ENCODE results near the gene SLC25A17.

The SLC25A17 gene

GRCh38 chr22:40747361-40747760 lies 71.8 kb downstream of the SLC25A17 start:
- Histone ChIP-seq H2BK120ac (ENCODE audit: low read depth, low read length) (no peak overlapping the region), H3K4me1 (ENCODE audit: control insufficient read depth in 2 of 2, insufficient read depth in 1 of 2, low read depth in 1 of 2, low read length in 2 of 2) (no peaks in the 10 kb centered on the region), H4K8ac (ENCODE audit: low read depth, low read length) (no peak overlapping the region), H3K18ac (ENCODE audit: low read length) (no peak overlapping the region), H3K23ac (ENCODE audit: low read depth, low read length, poor library complexity) (no peak overlapping the region), H2BK5ac (ENCODE audit: low read length) (no peak overlapping the region), H2BK12ac (ENCODE audit: low read length) (no peak overlapping the region), H3K9ac (ENCODE audit: low read depth, low read length, poor library complexity) (no peak overlapping the region), H2AK5ac (ENCODE audit: low read depth, low read length) (no peak overlapping the region), H3K4me3 (ENCODE audit: low read length in 2 of 2) (no peak overlapping the region), H3K4ac (ENCODE audit: low read length) (no peak overlapping the region), H3K9me3 (replicated peaks in 1 of 2; ENCODE audit: control insufficient read depth in 2 of 2, insufficient read depth in 1 of 2, low read depth in 1 of 2, low read length in 2 of 2) (peaks cover 2 to 12% of the 10 kb centered on the region in 2 donors), H2BK15ac (ENCODE audit: low read length) (no peak overlapping the region), H4K91ac (ENCODE audit: low read depth, low read length, poor library complexity) (no peak overlapping the region), H3K27ac (replicated peaks; ENCODE audit: low read length) (no peak overlapping the region), H3K4me2 (ENCODE audit: insufficient read depth, low read length, poor library complexity, severe bottlenecking) (no peak overlapping the region), H3K14ac (ENCODE audit: low read length) (no peak overlapping the region), H3K79me1 (ENCODE audit: low read depth, low read length) (no peaks in the 10 kb centered on the region), H3K27me3 (ENCODE audit: control insufficient read depth in 3 of 3, insufficient read depth in 3 of 3, low read depth in 1 of 3, low read length in 3 of 3) (peaks cover 0 to 8% (median 0%) of the 10 kb centered on the region in 3 experiments), H2AFZ (ENCODE audit: low read length) (no peak overlapping the region), H3K36me3 (replicated peaks in 1 of 2; ENCODE audit: control insufficient read depth in 2 of 2, insufficient read depth in 2 of 2, low read length in 2 of 2) (no peaks in the 10 kb centered on the region)
- no peak for DNase-seq (ENCODE audit: low spot score)
- WGBS, 2 donors (ENCODE audit: extremely low coverage in 2 of 2, insufficient read length in 2 of 2, insufficient replicate concordance in 1 of 2), result no CpG with 5 or more reads among the region's 1 CpG

- Histone ChIP-seq H2BK5ac (ENCODE audit: low read length) (no peak overlapping the region), H2BK12ac (ENCODE audit: low read length) (no peak overlapping the region), H3K4me1 (ENCODE audit: control insufficient read depth in 2 of 2, insufficient read depth in 1 of 2, low read depth in 1 of 2, low read length in 2 of 2) (no peaks in the 10 kb centered on the region), H2BK15ac (ENCODE audit: low read length) (no peak overlapping the region), H3K23ac (ENCODE audit: low read depth, low read length, poor library complexity) (no peak overlapping the region), H2AK5ac (ENCODE audit: low read depth, low read length) (no peak overlapping the region), H2BK120ac (ENCODE audit: low read depth, low read length) (no peak overlapping the region), H4K8ac (ENCODE audit: low read depth, low read length) (no peak overlapping the region), H3K27me3 (ENCODE audit: control insufficient read depth in 3 of 3, insufficient read depth in 3 of 3, low read depth in 1 of 3, low read length in 3 of 3) (peaks cover 0 to 10% (median 0%) of the 10 kb centered on the region in 3 experiments), H3K4me3 (ENCODE audit: low read length in 2 of 2) (no peak overlapping the region), H2AFZ (ENCODE audit: low read length) (no peak overlapping the region), H3K14ac (ENCODE audit: low read length) (no peak overlapping the region), H3K79me1 (ENCODE audit: low read depth, low read length) (no peaks in the 10 kb centered on the region), H3K27ac (replicated peaks; ENCODE audit: low read length) (no peak overlapping the region), H3K4me2 (ENCODE audit: insufficient read depth, low read length, poor library complexity, severe bottlenecking) (no peak overlapping the region), H3K9me3 (replicated peaks in 1 of 2; ENCODE audit: control insufficient read depth in 2 of 2, insufficient read depth in 1 of 2, low read depth in 1 of 2, low read length in 2 of 2) (peaks cover 2 to 12% of the 10 kb centered on the region in 2 donors), H3K18ac (ENCODE audit: low read length) (no peak overlapping the region), H3K9ac (ENCODE audit: low read depth, low read length, poor library complexity) (no peak overlapping the region), H3K4ac (ENCODE audit: low read length) (no peak overlapping the region), H4K91ac (ENCODE audit: low read depth, low read length, poor library complexity) (no peak overlapping the region), H3K36me3 (replicated peaks in 1 of 2; ENCODE audit: control insufficient read depth in 2 of 2, insufficient read depth in 2 of 2, low read length in 2 of 2) (no peaks in the 10 kb centered on the region)
- WGBS, 2 donors (ENCODE audit: extremely low coverage in 2 of 2, insufficient read length in 2 of 2, insufficient replicate concordance in 1 of 2), result 100% methylated on average over 2 of the region's 12 CpGs; no CpG with 5 or more reads in 1 of the 2 donors
- no peak for DNase-seq (ENCODE audit: low spot score)
Observed at GRCh38 chr22:40746428-40747220, 72.5 kb downstream of the SLC25A17 start.

GRCh38 chr22:40743768-40744167 lies 75.4 kb downstream of the SLC25A17 start:
- Histone ChIP-seq H3K4ac (ENCODE audit: low read length) (no peak overlapping the region), H3K4me1 (ENCODE audit: control insufficient read depth in 2 of 2, insufficient read depth in 1 of 2, low read depth in 1 of 2, low read length in 2 of 2) (no peaks in the 10 kb centered on the region), H3K27ac (replicated peaks; ENCODE audit: low read length) (no peak overlapping the region), H3K4me3 (ENCODE audit: low read length in 2 of 2) (no peak overlapping the region), H2BK15ac (ENCODE audit: low read length) (no peak overlapping the region), H2AK5ac (ENCODE audit: low read depth, low read length) (no peak overlapping the region), H3K79me1 (ENCODE audit: low read depth, low read length) (no peaks in the 10 kb centered on the region), H4K8ac (ENCODE audit: low read depth, low read length) (peak overlapping the region; percentile 29), H3K27me3 (ENCODE audit: control insufficient read depth in 3 of 3, insufficient read depth in 3 of 3, low read depth in 1 of 3, low read length in 3 of 3) (peaks cover 0 to 20% (median 0%) of the 10 kb centered on the region in 3 experiments), H3K36me3 (replicated peaks in 1 of 2; ENCODE audit: control insufficient read depth in 2 of 2, insufficient read depth in 2 of 2, low read length in 2 of 2) (no peaks in the 10 kb centered on the region), H2BK120ac (ENCODE audit: low read depth, low read length) (no peak overlapping the region), H3K18ac (ENCODE audit: low read length) (no peak overlapping the region), H4K91ac (ENCODE audit: low read depth, low read length, poor library complexity) (no peak overlapping the region), H3K9ac (ENCODE audit: low read depth, low read length, poor library complexity) (no peak overlapping the region), H3K23ac (ENCODE audit: low read depth, low read length, poor library complexity) (no peak overlapping the region), H2BK12ac (ENCODE audit: low read length) (no peak overlapping the region), H3K4me2 (ENCODE audit: insufficient read depth, low read length, poor library complexity, severe bottlenecking) (no peak overlapping the region), H2AFZ (ENCODE audit: low read length) (no peak overlapping the region), H2BK5ac (ENCODE audit: low read length) (no peak overlapping the region), H3K14ac (ENCODE audit: low read length) (no peak overlapping the region), H3K9me3 (replicated peaks in 1 of 2; ENCODE audit: control insufficient read depth in 2 of 2, insufficient read depth in 1 of 2, low read depth in 1 of 2, low read length in 2 of 2) (peaks cover 2 to 8% of the 10 kb centered on the region in 2 donors)
- DNase-seq (ENCODE audit: low spot score), result no peak
- no CpG with 5 or more reads among the region's 9 CpGs for WGBS, 2 donors (ENCODE audit: extremely low coverage in 2 of 2, insufficient read length in 2 of 2, insufficient replicate concordance in 1 of 2)

- H4K91ac ChIP-seq (ENCODE audit: low read depth, low read length, poor library complexity), result no peak overlapping the region
Observed at GRCh38 chr22:40741116-40741515, 78.0 kb downstream of the SLC25A17 start.

More at GRCh38 chr22:40741116-40741515, 78.0 kb downstream of the SLC25A17 start:
- H2AFZ ChIP-seq (ENCODE audit: low read length), result no peak overlapping the region
- no CpG with 5 or more reads among the region's 4 CpGs for WGBS, 2 donors (ENCODE audit: extremely low coverage in 2 of 2, insufficient read length in 2 of 2, insufficient replicate concordance in 1 of 2)
- H3K9ac ChIP-seq (ENCODE audit: low read depth, low read length, poor library complexity), result no peak overlapping the region
- no peak overlapping the region for H2BK120ac ChIP-seq (ENCODE audit: low read depth, low read length)
- H3K4me1 ChIP-seq (ENCODE audit: control insufficient read depth in 2 of 2, insufficient read depth in 1 of 2, low read depth in 1 of 2, low read length in 2 of 2), result no peaks in the 10 kb centered on the region
- no peak overlapping the region for H4K8ac ChIP-seq (ENCODE audit: low read depth, low read length)
- no peak overlapping the region for H2AK5ac ChIP-seq (ENCODE audit: low read depth, low read length)
- no peak overlapping the region for H3K27ac ChIP-seq (replicated peaks; ENCODE audit: low read length)
- H3K18ac ChIP-seq (ENCODE audit: low read length), result no peak overlapping the region
- no peak overlapping the region for H2BK5ac ChIP-seq (ENCODE audit: low read length)
- DNase-seq (ENCODE audit: low spot score), result no peak
- no peak overlapping the region for H3K4me3 ChIP-seq (ENCODE audit: low read length in 2 of 2)
- H3K4me2 ChIP-seq (ENCODE audit: insufficient read depth, low read length, poor library complexity, severe bottlenecking), result no peak overlapping the region
- H3K9me3 ChIP-seq (replicated peaks in 1 of 2; ENCODE audit: control insufficient read depth in 2 of 2, insufficient read depth in 1 of 2, low read depth in 1 of 2, low read length in 2 of 2), result no peaks in the 10 kb centered on the region
- H3K27me3 ChIP-seq (ENCODE audit: control insufficient read depth in 3 of 3, insufficient read depth in 3 of 3, low read depth in 1 of 3, low read length in 3 of 3), result peaks cover 0 to 20% (median 0%) of the 10 kb centered on the region in 3 experiments
- no peak overlapping the region for H3K4ac ChIP-seq (ENCODE audit: low read length)
- no peak overlapping the region for H3K23ac ChIP-seq (ENCODE audit: low read depth, low read length, poor library complexity)
- H2BK15ac ChIP-seq (ENCODE audit: low read length), result no peak overlapping the region
- H2BK12ac ChIP-seq (ENCODE audit: low read length), result no peak overlapping the region
- H3K79me1 ChIP-seq (ENCODE audit: low read depth, low read length), result no peaks in the 10 kb centered on the region
- no peak overlapping the region for H3K14ac ChIP-seq (ENCODE audit: low read length)
- H3K36me3 ChIP-seq (replicated peaks in 1 of 2; ENCODE audit: control insufficient read depth in 2 of 2, insufficient read depth in 2 of 2, low read length in 2 of 2), result no peaks in the 10 kb centered on the region

All from neuronal stem cell (in vitro differentiated cells).